HCEC 1CT (cell line): Measurements from ENCODE around the gene RHBG.

Source experiments
- DNase-seq: peaks from one replicate; pipeline ENCODE4 v3.0.0-alpha.2; 2017

The RHBG gene

GRCh38 chr1:156409439-156409838 is 40.4 kb downstream of the RHBG start:
- DNase-seq, result no peak

GRCh38 chr1:156410238-156410637 is 41.2 kb downstream of the RHBG start:
- no peak for DNase-seq

- DNase-seq, result no peak
Observed at GRCh38 chr1:156410740-156411139, 41.7 kb downstream of the RHBG start.

GRCh38 chr1:156412653-156413321 is 43.8 kb downstream of the RHBG start:
- DNase-seq, result no peak

- no peak for DNase-seq
Observed at GRCh38 chr1:156413391-156414246, 44.6 kb downstream of the RHBG start.

GRCh38 chr1:156414461-156415064 is 45.6 kb downstream of the RHBG start:
- DNase-seq, result no peak

GRCh38 chr1:156416993-156417392 is 48.0 kb downstream of the RHBG start:
- no peak for DNase-seq

- DNase-seq, result no peak
Observed at GRCh38 chr1:156417401-156418020, 48.5 kb downstream of the RHBG start.

GRCh38 chr1:156418416-156419070 is 49.5 kb downstream of the RHBG start:
- DNase-seq, result no peak

- DNase-seq, result no peak
Observed at GRCh38 chr1:156419854-156420204, 50.8 kb downstream of the RHBG start.

GRCh38 chr1:156420205-156421061 is 51.4 kb downstream of the RHBG start:
- no peak for DNase-seq

- DNase-seq, result no peak
Observed at GRCh38 chr1:156421062-156421938, 52.3 kb downstream of the RHBG start.

GRCh38 chr1:156421939-156422601 is 53.1 kb downstream of the RHBG start:
- no peak for DNase-seq

GRCh38 chr1:156422602-156423091 is 53.6 kb downstream of the RHBG start:
- no peak for DNase-seq

GRCh38 chr1:156423422-156424352 is 54.7 kb downstream of the RHBG start:
- DNase-seq, result no peak

GRCh38 chr1:156424806-156425432 is 55.9 kb downstream of the RHBG start:
- DNase-seq, result no peak

- DNase-seq, result no peak
Observed at GRCh38 chr1:156425943-156426342, 56.9 kb downstream of the RHBG start.

GRCh38 chr1:156427957-156428356 is 58.9 kb downstream of the RHBG start:
- no peak for DNase-seq
